ENCODE measurements around the gene IKBKG.
"Not testable (repeated sequence)": the region's sequence is repeated elsewhere in the genome, so short reads cannot be mapped to it uniquely, and the experiment has no call there.

IKBKG gene

DNA sequence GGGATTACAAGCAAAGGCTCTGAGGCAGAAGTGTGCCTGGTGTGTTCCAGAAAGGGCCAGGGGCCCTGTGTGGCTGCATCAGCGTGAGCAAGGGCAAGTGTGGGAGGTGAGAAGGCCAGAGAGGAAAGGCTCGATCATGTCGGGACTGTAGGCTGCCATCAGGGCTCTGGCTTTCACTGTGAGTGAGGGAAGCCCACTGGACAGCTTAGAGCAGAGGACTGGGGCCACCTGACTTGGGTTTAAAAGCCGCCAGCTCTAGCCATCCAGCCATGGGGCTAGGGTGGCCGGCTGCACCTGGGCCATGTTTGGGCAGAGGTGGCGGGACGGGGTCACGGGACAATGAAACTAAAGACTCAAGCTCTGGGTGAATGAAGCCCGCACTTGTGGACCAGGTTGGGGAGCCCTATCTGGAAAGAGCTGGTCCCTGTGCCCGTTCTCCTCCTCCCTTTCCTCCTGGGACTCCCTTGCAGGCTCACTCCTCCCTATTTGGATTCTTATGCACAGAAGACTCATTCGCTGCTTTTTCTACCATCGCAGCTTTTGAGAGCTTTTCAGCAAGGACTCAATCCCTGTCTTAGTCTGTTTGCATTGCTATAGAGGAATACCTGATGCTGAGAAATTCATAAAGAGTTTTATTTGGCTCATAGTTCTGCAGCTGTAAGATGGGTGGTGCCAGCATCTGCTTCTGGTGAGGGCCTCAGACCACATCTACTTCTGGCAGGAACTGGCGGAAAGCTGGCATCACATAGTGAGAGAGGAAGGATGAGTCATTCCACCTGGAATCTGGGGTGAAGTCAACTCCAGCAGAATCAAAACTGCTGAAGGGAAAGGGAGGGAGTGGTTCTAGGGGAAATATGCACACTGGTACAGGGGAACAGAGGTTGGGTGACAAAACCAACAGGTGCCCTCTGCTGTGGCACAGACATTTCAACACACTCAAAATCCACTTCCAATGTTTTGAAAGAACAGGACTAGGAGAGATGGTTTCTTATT is 56.3 kb downstream of the IKBKG start:
- peak; percentile 52 for DNase-seq (ENCODE audit: extremely low read depth, low read depth)
- H3K4me3 ChIP-seq (replicated peaks; ENCODE audit: low read depth, low read length), result no peak overlapping the region
- TF ChIP-seq, protein P1, sequence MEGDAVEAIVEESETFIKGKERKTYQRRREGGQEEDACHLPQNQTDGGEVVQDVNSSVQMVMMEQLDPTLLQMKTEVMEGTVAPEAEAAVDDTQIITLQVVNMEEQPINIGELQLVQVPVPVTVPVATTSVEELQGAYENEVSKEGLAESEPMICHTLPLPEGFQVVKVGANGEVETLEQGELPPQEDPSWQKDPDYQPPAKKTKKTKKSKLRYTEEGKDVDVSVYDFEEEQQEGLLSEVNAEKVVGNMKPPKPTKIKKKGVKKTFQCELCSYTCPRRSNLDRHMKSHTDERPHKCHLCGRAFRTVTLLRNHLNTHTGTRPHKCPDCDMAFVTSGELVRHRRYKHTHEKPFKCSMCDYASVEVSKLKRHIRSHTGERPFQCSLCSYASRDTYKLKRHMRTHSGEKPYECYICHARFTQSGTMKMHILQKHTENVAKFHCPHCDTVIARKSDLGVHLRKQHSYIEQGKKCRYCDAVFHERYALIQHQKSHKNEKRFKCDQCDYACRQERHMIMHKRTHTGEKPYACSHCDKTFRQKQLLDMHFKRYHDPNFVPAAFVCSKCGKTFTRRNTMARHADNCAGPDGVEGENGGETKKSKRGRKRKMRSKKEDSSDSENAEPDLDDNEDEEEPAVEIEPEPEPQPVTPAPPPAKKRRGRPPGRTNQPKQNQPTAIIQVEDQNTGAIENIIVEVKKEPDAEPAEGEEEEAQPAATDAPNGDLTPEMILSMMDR (IDR thresholded peaks at IDR 0.05; ENCODE audit: low read depth, low read length, missing control alignments), result no peak

DNA sequence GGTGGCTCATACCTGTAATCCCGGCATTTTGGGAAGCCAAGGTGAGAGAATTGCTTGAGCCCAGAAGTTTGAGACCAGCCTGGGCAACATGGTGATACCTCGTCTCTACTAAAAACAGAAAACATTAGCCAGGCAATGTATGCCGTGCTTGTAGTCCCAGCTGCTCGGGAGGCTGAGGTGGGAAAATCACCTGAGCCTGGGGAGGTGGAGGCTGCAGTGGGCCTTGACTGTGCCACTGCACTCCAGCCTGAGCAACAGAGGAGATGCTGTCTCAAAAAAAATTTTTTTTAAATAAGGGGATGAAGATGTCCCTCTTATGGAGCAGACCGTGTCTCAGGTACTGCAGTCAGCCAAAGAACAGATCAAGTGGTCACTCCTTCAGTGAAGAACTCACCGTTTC is 58.1 kb downstream of the IKBKG start:
- H3K4me3 ChIP-seq (replicated peaks; ENCODE audit: low read depth, low read length), result no peak overlapping the region
- TF ChIP-seq, protein P1 (IDR thresholded peaks at IDR 0.05; ENCODE audit: low read depth, low read length, missing control alignments), result no peak
- DNase-seq (ENCODE audit: extremely low read depth, low read depth), result no peak

DNA sequence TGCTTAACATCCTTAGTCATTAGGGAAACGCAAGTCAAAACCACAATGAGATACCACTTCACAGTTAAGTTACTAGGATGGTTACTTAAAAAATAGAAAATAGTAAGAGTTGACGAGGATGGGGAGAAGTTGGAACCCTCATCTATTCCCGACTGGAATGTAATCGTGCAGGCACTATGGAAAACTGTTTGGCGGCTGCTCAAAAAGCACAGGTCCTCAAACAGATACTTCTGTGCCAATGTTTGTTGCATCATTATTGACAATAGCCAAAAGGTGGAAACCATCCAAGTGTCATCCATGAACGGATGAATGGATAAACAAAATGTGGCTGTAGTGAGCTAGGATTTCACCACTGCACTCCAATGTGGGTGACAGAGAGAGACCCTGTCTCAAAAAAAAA is 60.0 kb downstream of the IKBKG start:
- H3K4me3 ChIP-seq (replicated peaks; ENCODE audit: low read depth, low read length), result no peak overlapping the region
- TF ChIP-seq, protein P1 (IDR thresholded peaks at IDR 0.05; ENCODE audit: low read depth, low read length, missing control alignments), result no peak
- no peak for DNase-seq (ENCODE audit: extremely low read depth, low read depth)

DNA sequence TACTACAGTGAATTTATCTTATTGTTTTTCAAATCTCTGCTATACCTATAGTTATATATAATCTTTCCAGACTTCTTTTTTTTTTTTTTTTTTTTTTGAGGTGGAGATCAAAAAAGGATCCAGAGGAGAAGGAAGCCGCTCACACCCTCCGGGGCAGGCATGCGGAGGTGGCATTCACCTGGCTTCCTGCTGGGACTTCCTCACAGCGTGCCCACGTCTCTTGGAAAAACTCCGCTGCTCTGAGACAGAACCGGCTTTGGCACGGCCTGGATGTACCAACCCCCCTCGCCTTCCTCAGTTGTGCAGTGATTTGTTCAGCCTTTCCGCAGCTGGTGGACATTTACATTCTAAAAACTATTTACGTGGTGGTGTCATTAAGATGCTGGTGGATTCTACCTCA is 60.6 kb downstream of the IKBKG start:
- H3K4me3 ChIP-seq (replicated peaks; ENCODE audit: low read depth, low read length); DNase-seq (ENCODE audit: extremely low read depth, low read depth): not testable (repeated sequence)

DNA sequence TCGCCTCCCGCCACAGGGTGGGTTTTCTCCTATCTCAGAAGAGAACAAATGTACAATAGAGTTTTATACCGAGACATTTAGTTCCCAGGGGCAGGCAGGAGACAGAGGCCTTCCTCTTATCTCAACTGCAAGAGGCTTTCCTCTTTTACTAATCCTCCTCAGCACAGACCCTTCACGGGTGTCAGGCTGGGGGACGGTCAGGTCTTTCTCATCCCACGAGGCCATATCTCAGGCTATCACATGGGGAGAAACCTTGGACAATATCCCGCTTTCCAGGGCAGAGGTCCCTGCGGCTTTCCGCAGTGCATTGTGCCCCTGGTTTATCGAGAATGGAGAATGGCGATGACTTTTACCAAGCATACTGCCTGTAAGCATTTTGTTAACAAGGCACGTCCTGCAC is 61.4 kb downstream of the IKBKG start:
- DNase-seq (ENCODE audit: extremely low read depth, low read depth); H3K4me3 ChIP-seq (replicated peaks; ENCODE audit: low read depth, low read length): not testable (repeated sequence)

DNA sequence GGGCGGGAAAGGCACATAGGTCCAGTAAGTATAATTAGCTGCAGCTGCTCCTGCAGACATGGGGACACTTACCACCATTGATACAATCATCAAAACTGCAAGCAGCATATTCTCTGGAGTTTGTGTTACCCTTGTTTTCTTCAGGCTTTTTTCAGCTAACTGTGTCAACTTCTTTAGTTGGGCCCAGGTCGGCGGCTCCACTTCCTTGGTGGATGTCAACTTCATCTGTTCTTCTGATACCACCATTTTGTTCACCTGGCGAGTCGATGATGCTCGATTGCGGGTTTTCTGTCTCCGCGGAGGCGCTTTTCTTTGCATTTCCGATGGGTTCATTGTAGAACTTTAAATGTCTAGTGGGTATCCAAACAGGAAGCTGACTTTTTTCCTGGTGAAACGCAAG is 63.7 kb downstream of the IKBKG start:
- DNase-seq (ENCODE audit: extremely low read depth, low read depth), result not testable (repeated sequence)

DNA sequence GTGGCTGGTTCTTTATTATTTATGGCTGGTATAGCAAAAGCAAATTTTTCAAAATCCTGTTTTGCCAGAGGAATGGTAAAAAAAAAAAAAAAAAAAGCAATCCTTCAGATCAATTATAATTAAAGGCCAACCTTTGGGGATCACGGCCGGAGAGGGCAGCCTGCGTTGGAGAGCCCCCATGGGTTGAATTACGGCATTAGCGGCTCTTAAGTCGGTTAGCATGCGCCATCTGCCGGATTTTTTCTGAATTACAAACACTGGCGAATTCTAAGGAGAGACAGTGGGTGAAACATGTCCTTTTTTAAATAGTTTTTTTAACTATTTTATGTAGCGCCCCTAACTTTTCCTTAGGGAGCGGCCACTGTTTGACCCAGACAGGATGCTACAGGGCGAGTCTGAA is 66.2 kb downstream of the IKBKG start:
- not testable (repeated sequence) for H3K4me3 ChIP-seq (replicated peaks; ENCODE audit: low read depth, low read length)

More for the DNA sequence above, 63.7 kb downstream of the IKBKG start:
- H3K4me3 ChIP-seq (replicated peaks; ENCODE audit: low read depth, low read length), result not testable (repeated sequence)

More for the DNA sequence above, 66.2 kb downstream of the IKBKG start:
- DNase-seq (ENCODE audit: extremely low read depth, low read depth), result not testable (repeated sequence)
